Measurements from ENCODE around the gene SBSN. TPM values are rescaled to one million over a fixed set of nuclear protein-coding genes. Genes with fewer than 3 reads are reported as not detected.

The SBSN gene
- total and polyA plus RNA-seq, 2 donors from 2014 or later, result not detected

GRCh38 chr19:35549879-35550523 lies 21.9 kb upstream of the SBSN start:
- no peaks in the 10 kb centered on the region for H3K27me3 ChIP-seq (ENCODE audit: control insufficient read depth, insufficient read depth, low read length)
- no peak overlapping the region for H3K9ac ChIP-seq (ENCODE audit: low read length in 3 of 3)
- H3K4me1 ChIP-seq (ENCODE audit: control insufficient read depth in 2 of 3, insufficient read depth in 2 of 3, low read depth in 1 of 3, low read length in 3 of 3), result peaks cover 0 to 9% (median 0%) of the 10 kb centered on the region in 3 donors
- FAIRE-seq (no peak), DNase-seq (peak in 1 of 5 donors; percentile 52)
- intact Hi-C loops (cut with DNase I), result no loop called here
- no peaks in the 10 kb centered on the region for H3K9me3 ChIP-seq (ENCODE audit: control insufficient read depth in 2 of 3, insufficient read depth in 1 of 3, low read length in 3 of 3)
- H3K27ac ChIP-seq (ENCODE audit: low read depth in 2 of 2, low read length in 2 of 2), result no peak overlapping the region
- peaks cover 0 to 3% (median 0%) of the 10 kb centered on the region in 3 donors for H3K36me3 ChIP-seq (ENCODE audit: control insufficient read depth in 2 of 3, insufficient read depth in 3 of 3, low read length in 3 of 3)
- no peak overlapping the region for H3K4me3 ChIP-seq (ENCODE audit: low read length in 3 of 3)
- TF ChIP-seq CTCF (IDR thresholded peaks at IDR 0.05; ENCODE audit: borderline replicate concordance, extremely low read depth, insufficient read depth), result no peak

- no peaks in the 10 kb centered on the region for H3K27me3 ChIP-seq (ENCODE audit: control insufficient read depth, insufficient read depth, low read length)
- no peak overlapping the region for H3K4me3 ChIP-seq (ENCODE audit: low read length in 3 of 3)
- peak in 4 of 5 donors; percentile 61 to 90 (median 74) for DNase-seq
- peaks cover 0 to 16% (median 4%) of the 10 kb centered on the region in 3 donors for H3K4me1 ChIP-seq (ENCODE audit: control insufficient read depth in 2 of 3, insufficient read depth in 2 of 3, low read depth in 1 of 3, low read length in 3 of 3)
- no peak overlapping the region for H3K9ac ChIP-seq (ENCODE audit: low read length in 3 of 3)
- H3K27ac ChIP-seq (ENCODE audit: low read depth in 2 of 2, low read length in 2 of 2), result no peak overlapping the region
- TF ChIP-seq CTCF (IDR thresholded peaks at IDR 0.05; ENCODE audit: borderline replicate concordance, extremely low read depth, insufficient read depth), result peak; percentile 67
- H3K9me3 ChIP-seq (ENCODE audit: control insufficient read depth in 2 of 3, insufficient read depth in 1 of 3, low read length in 3 of 3), result no peaks in the 10 kb centered on the region
- FAIRE-seq, result no peak
- intact Hi-C loops (cut with DNase I), result no loop called here
- peaks cover 0 to 3% (median 0%) of the 10 kb centered on the region in 3 donors for H3K36me3 ChIP-seq (ENCODE audit: control insufficient read depth in 2 of 3, insufficient read depth in 3 of 3, low read length in 3 of 3)
These were observed 21.2 kb upstream of the SBSN start for GRCh38 chr19:35549174-35549788.

GRCh38 chr19:35546532-35546931 lies 18.4 kb upstream of the SBSN start:
- Histone ChIP-seq H3K4me3 (ENCODE audit: low read length in 3 of 3) (peak overlapping the region in 2 of 3 donors; percentile 67 to 94), H3K27me3 (ENCODE audit: control insufficient read depth, insufficient read depth, low read length) (no peaks in the 10 kb centered on the region), H3K9ac (ENCODE audit: low read length in 3 of 3) (peak overlapping the region in 1 of 3 donors; percentile 81), H3K4me1 (ENCODE audit: control insufficient read depth in 2 of 3, insufficient read depth in 2 of 3, low read depth in 1 of 3, low read length in 3 of 3) (peaks cover 0 to 16% (median 7%) of the 10 kb centered on the region in 3 donors), H3K36me3 (ENCODE audit: control insufficient read depth in 2 of 3, insufficient read depth in 3 of 3, low read length in 3 of 3) (peaks cover 0 to 3% (median 0%) of the 10 kb centered on the region in 3 donors), H3K9me3 (ENCODE audit: control insufficient read depth in 2 of 3, insufficient read depth in 1 of 3, low read length in 3 of 3) (no peaks in the 10 kb centered on the region), H3K27ac (ENCODE audit: low read depth in 2 of 2, low read length in 2 of 2) (no peak overlapping the region)
- FAIRE-seq (no peak), DNase-seq (peak in 1 of 5 donors; percentile 67)
- TF ChIP-seq CTCF (IDR thresholded peaks at IDR 0.05; ENCODE audit: borderline replicate concordance, extremely low read depth, insufficient read depth), result no peak
- intact Hi-C loops (cut with DNase I), result no loop called here
